Measurements from ENCODE around the gene WDTC1.

DNA sequence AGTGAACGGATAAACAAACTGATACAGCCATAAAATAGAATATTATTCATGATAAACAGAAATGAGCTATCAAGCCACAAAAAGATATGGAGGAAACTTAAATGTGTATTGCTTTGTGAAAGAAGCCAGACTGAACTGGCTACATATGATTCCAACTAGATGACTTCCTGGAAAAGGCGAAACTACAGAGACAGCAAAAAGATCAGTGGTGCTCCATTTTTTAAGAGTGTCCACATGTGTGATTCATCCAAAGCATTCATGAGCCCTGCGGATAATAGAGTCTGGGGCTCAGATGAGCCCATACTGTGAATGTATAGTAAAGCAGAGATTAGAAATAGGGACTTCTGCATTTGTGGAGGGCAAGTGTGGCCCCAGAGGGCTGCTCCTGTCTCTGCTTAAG, 79.7 kb downstream of the WDTC1 start:
- TF ChIP-seq YY1 (IDR thresholded peaks at IDR 0.05; ENCODE audit: insufficient read depth, insufficient read length) (no peak), SUZ12 (IDR thresholded peaks at IDR 0.05; ENCODE audit: extremely low read depth, insufficient read depth, insufficient read length) (no peak), ZNF274 (IDR thresholded peaks at IDR 0.05; ENCODE audit: low read depth, low read length) (no peak)

Measured in NT2/D1 (cell line).